Measurements from ENCODE around the gene PTPN14. TPM values are rescaled to one million over a fixed set of nuclear protein-coding genes. Genes with fewer than 3 reads are reported as not detected.

The PTPN14 gene
- total RNA-seq, 4 donors from 2014 or later, result 42.8 to 63.8 (median 50.4) TPM

- intact Hi-C loops (cut with DNase I; ENCODE audit: low total_unique reads), result no loop called here
- Histone ChIP-seq H3K27me3 (no peaks in the 10 kb centered on the region), H3K4me1 (peaks cover 4 to 18% of the 10 kb centered on the region in 2 donors), H3K36me3 (no peaks in the 10 kb centered on the region), H3K4me3 (no peak overlapping the region), H3K9me3 (no peaks in the 10 kb centered on the region), H3K27ac (no peak overlapping the region)
- in situ Hi-C loops (cut with MboI; ENCODE audit: low sequenced_read_pairs in 4 of 4), result no loop called here
- DNase-seq (no peak), ATAC-seq (no peak)
- TF ChIP-seq CTCF (IDR thresholded peaks at IDR 0.05 in 4 of 5, conservative IDR thresholded peaks at IDR 0.05 in 1 of 5), result no peak
- TF ChIP-seq POLR2A (IDR thresholded peaks at IDR 0.05), result no peak
These were observed 18.1 kb upstream of the PTPN14 start for GRCh38 chr1:214569357-214570004.

- peak in 1 of 2 donors; percentile 30 for ATAC-seq
- in situ Hi-C loops (cut with MboI; ENCODE audit: low sequenced_read_pairs in 4 of 4), result no loop called here
- TF ChIP-seq POLR2A (IDR thresholded peaks at IDR 0.05), result no peak
- no peak for TF ChIP-seq CTCF (IDR thresholded peaks at IDR 0.05 in 4 of 5, conservative IDR thresholded peaks at IDR 0.05 in 1 of 5)
- H3K4me1 ChIP-seq, result peaks cover 0 to 6% of the 10 kb centered on the region in 2 donors
- H3K9me3 ChIP-seq, result no peaks in the 10 kb centered on the region
- H3K27ac ChIP-seq, result no peak overlapping the region
- H3K4me3 ChIP-seq, result no peak overlapping the region
- DNase-seq, result no peak
- intact Hi-C loops (cut with DNase I; ENCODE audit: low total_unique reads), result no loop called here
- H3K36me3 ChIP-seq, result no peaks in the 10 kb centered on the region
- H3K27me3 ChIP-seq, result no peaks in the 10 kb centered on the region
These were observed 16.9 kb upstream of the PTPN14 start for GRCh38 chr1:214568328-214568727.

- no peak for ATAC-seq
- in situ Hi-C loops (cut with MboI; ENCODE audit: low sequenced_read_pairs in 4 of 4), result no loop called here
These were observed 16.1 kb upstream of the PTPN14 start for GRCh38 chr1:214567481-214567980.

GRCh38 chr1:214566158-214567104 is 15.0 kb upstream of the PTPN14 start:
- Histone ChIP-seq H3K27me3 (no peaks in the 10 kb centered on the region), H3K27ac (no peak overlapping the region), H3K4me3 (no peak overlapping the region), H3K9me3 (no peaks in the 10 kb centered on the region), H3K36me3 (no peaks in the 10 kb centered on the region), H3K4me1 (no peaks in the 10 kb centered on the region)
- TF ChIP-seq POLR2A (IDR thresholded peaks at IDR 0.05) (no peak), CTCF (IDR thresholded peaks at IDR 0.05 in 4 of 5, conservative IDR thresholded peaks at IDR 0.05 in 1 of 5) (no peak)
- in situ Hi-C loops (cut with MboI; ENCODE audit: low sequenced_read_pairs in 4 of 4) (no loop called here), intact Hi-C loops (cut with DNase I; ENCODE audit: low total_unique reads) (no loop called here)
- no peak for ATAC-seq
- no peak for DNase-seq

More at GRCh38 chr1:214567481-214567980, 16.1 kb upstream of the PTPN14 start:
- Histone ChIP-seq H3K4me3 (no peak overlapping the region), H3K27me3 (no peaks in the 10 kb centered on the region), H3K4me1 (no peaks in the 10 kb centered on the region), H3K27ac (no peak overlapping the region), H3K9me3 (no peaks in the 10 kb centered on the region), H3K36me3 (no peaks in the 10 kb centered on the region)
- DNase-seq, result no peak
- TF ChIP-seq POLR2A (IDR thresholded peaks at IDR 0.05) (no peak), CTCF (IDR thresholded peaks at IDR 0.05 in 4 of 5, conservative IDR thresholded peaks at IDR 0.05 in 1 of 5) (no peak)
- intact Hi-C loops (cut with DNase I; ENCODE audit: low total_unique reads), result no loop called here
